ENCODE measurements around the gene FAT4.
A peak's percentile ranks its signal among the peaks of the same experiment; 100 is the strongest.

FAT4 gene, protein sequence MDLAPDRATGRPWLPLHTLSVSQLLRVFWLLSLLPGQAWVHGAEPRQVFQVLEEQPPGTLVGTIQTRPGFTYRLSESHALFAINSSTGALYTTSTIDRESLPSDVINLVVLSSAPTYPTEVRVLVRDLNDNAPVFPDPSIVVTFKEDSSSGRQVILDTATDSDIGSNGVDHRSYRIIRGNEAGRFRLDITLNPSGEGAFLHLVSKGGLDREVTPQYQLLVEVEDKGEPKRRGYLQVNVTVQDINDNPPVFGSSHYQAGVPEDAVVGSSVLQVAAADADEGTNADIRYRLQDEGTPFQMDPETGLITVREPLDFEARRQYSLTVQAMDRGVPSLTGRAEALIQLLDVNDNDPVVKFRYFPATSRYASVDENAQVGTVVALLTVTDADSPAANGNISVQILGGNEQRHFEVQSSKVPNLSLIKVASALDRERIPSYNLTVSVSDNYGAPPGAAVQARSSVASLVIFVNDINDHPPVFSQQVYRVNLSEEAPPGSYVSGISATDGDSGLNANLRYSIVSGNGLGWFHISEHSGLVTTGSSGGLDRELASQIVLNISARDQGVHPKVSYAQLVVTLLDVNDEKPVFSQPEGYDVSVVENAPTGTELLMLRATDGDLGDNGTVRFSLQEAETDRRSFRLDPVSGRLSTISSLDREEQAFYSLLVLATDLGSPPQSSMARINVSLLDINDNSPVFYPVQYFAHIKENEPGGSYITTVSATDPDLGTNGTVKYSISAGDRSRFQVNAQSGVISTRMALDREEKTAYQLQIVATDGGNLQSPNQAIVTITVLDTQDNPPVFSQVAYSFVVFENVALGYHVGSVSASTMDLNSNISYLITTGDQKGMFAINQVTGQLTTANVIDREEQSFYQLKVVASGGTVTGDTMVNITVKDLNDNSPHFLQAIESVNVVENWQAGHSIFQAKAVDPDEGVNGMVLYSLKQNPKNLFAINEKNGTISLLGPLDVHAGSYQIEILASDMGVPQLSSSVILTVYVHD (N-terminal part only)

GRCh38 chr4:125314676-125315575, at the start of gene FAT4:
FAT4 (plus strand) TSS chr4:125314955; CDS start chr4:125316412, 1,457 bp downstream.
- peak; percentile 93 for DNase-seq (ENCODE audit: low spot score)

GRCh38 chr4:125265846-125266245, 48.9 kb upstream of the FAT4 start:
- DNase-seq (ENCODE audit: low spot score), result no peak

DNA sequence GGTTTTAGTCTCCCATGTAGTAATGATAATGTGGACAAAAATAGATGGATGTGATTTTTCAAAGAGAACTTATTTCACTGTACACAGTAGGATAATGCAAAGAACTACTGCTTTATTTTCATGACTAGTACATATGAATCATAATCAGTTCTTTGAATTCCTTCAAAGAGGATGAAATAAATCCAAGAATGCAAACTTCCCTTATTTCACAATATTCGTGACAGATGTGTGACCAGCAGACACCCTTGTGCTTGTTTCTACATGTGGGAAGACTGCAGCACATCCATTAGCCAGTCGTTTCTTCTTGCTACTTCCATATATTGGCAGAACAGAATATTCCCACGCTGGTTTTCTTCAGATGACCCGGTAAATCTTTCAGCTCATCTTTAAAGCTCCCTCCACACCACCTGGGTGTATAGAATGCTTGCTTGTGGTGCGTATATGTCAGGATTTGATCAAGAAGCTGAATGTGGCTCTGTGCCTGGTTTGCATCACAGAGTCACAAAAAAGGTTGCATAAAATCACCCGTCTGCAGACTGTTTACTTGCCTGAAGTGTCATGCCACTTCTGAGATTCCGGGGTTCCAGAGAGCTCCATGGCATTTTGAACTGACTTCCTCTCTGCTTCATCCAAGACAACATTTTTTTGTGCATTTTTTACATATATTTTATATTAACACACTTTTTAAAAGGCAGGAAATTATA, 47.7 kb upstream of the FAT4 start:
- DNase-seq (ENCODE audit: low spot score), result no peak

GRCh38 chr4:125267630-125268029, 47.1 kb upstream of the FAT4 start:
- DNase-seq (ENCODE audit: low spot score), result no peak

GRCh38 chr4:125268068-125268755, 46.5 kb upstream of the FAT4 start:
- DNase-seq (ENCODE audit: low spot score), result no peak

DNA sequence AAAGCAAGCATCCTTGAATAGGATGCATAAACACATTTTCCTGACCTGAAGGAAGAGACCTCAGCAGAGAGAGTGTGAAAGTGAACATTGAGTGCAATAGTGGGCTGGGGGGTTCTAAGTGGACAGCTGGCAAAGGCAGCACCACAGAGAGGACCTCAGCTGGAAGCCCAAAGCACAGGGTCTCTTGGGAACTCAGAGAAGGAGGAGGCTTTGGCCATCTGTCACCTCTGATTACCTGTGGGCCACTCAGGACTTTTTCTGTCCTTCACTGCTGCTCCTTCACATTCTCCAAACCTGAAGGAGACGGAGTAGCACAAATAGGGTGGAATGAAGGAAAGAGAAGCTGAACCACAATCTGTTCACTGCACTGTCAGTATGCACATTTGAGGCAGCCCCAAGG, 37.9 kb upstream of the FAT4 start:
- no peak for DNase-seq (ENCODE audit: low spot score)

GRCh38 chr4:125277790-125278189, 37.0 kb upstream of the FAT4 start:
- no peak for DNase-seq (ENCODE audit: low spot score)

GRCh38 chr4:125280892-125281403, 33.8 kb upstream of the FAT4 start:
- DNase-seq (ENCODE audit: low spot score), result no peak

DNA sequence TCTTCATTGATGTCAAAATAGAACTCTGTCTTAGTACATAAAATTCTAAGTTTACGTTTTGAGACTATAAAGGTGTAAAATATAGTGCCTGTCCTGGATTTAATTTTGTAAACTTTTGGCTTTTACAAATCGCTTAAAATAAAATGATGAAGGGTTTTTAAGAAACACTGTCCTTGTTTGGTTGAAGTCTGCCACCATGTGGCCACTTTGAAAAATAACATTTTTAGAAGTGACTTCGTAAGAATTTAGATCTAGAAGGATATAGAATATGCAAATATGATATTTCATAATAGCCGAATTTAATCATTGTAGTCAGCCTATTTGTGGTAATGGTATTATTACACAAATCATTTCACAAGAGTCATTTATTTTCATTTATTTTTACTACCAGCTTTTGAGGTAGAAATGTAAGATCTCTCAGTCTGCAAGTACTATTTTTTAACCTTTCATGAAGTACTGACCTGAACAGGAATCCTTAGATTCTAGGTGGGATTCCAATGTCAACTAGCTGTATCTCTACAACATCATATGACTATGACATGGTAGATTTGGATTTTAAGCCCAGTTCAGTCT, 31.0 kb upstream of the FAT4 start:
- DNase-seq (ENCODE audit: low spot score), result no peak

GRCh38 chr4:125297116-125297515, 17.6 kb upstream of the FAT4 start:
- no peak for DNase-seq (ENCODE audit: low spot score)

DNA sequence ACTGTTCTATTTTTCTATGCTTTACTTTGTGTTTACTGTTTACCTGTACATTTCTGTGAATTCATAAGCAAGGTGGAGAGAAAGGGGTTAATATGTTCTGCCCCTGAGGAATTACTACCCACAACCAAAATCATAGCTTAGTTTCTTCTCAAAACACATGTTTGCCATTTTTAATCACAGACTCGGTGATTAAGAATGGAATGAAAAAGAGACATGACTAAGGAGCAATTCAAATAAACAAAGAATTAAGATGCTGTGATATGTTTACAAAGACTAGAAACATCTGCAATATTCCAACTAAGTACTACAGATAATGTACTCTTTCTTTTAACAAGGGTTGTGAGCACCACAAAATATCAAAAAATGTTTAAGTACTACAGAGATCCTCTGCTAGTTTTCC, 11.7 kb upstream of the FAT4 start:
- DNase-seq (ENCODE audit: low spot score), result no peak

DNA sequence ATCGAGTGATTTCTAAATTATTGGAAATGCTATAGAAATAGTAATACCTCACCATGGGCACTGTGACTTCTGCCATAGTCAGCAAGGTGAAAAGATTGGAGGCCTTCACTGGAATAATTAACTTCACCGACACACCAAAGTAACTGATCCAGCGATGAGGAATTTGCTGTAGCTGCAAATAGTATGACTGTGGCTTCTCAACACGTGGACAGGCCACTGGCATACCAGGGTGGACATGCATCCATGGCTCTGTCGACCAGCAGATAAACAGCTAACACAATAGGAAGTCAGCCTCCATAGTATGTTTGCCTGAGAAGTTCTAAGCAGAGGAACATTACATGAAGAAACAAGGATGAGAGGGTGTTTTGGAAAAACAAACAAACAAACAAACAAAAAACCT, 10.9 kb upstream of the FAT4 start:
- DNase-seq (ENCODE audit: low spot score), result no peak

DNA sequence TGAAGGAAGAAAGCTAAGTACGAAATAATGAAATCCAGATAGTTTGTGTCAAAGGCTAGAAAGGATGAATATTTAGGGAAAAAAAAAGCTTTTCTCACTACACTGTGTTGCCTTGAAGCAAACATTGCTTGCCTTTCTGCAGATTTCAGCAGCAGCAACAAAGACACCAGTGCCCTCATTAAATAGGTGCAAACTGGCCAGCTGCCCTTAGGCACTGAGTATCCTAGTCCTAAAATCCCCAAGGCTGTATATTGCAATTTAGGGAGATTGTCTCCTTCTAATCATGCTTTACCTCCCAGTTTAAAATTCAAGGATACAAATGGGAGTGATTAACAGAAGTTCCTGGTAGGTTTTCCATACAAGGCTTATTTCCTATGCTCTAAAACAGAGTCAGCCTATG, 8.6 kb upstream of the FAT4 start:
- DNase-seq (ENCODE audit: low spot score), result no peak

DNA sequence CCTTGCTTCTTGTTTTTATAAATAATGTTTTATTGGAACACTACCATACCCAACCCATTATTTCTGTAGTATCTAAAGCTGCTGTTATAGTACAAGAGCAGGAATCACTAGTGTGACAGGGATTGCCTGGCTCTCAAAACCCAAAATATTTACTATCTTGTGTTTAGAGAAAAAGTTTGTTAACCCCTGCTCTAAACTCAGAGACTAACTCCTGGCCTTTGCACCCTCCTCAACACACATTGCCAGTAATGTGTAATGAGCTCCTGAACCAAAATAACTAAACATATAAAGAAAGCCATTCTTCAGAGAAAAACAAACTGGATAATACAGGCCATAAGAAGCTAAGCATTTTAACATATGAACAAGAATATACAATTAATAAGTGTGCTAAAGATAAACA, 8.2 kb upstream of the FAT4 start:
- DNase-seq (ENCODE audit: low spot score), result no peak

GRCh38 chr4:125311503-125311902, 3.3 kb upstream of the FAT4 start:
- DNase-seq (ENCODE audit: low spot score), result no peak

DNA sequence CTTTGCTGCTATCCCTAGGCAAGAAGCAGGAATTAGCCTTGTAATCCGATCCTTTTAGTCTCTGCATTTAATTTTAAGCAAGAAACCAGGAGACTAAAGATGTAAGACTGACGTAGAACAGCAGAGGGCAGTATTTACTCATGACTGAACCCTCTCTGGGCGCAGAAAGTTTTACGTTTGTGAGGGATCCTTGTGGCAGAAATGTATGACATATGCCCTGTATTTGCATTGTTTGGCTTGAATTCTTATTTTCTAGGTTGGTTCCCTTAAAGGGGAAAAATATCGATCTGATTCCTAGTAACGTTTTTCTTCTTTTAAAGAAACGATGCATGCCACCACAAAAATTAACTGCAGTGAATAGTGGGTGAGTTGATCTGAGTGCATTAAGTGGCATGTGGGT, 1.3 kb upstream of the FAT4 start:
- DNase-seq (ENCODE audit: low spot score), result peak; percentile 58

- no peak for DNase-seq (ENCODE audit: low spot score)
These were observed 627 bp upstream of the FAT4 start for GRCh38 chr4:125313989-125314667.

GRCh38 chr4:125315576-125316400, 1.0 kb downstream of the FAT4 start:
- DNase-seq (ENCODE audit: low spot score), result peak; percentile 82

GRCh38 chr4:125316401-125316790, 1.6 kb downstream of the FAT4 start:
- DNase-seq (ENCODE audit: low spot score), result peak; percentile 59
